Muscle layer of duodenum (tissue), 2 donors: Measurements from ENCODE around the gene GLCE.

Source experiments
- H3K27ac ChIP-seq: one replicate; pipeline ENCODE4 v1.7.0; 2013; ENCODE audit warnings: mild to moderate bottlenecking, low read length
- H3K27me3 ChIP-seq: one replicate; pipeline ENCODE4 v1.7.0; 2013; ENCODE audit warnings: low read depth, mild to moderate bottlenecking, control low read depth, low read length
- H3K36me3 ChIP-seq, 2 donors: one replicate each; pipeline ENCODE4 v1.7.0; 2013; ENCODE audit warnings: low read length in 2 of 2, control low read depth in 1 of 2, mild to moderate bottlenecking in 1 of 2; ENCODE audit not compliant: insufficient read depth in 2 of 2, control insufficient read depth in 1 of 2
- H3K4me1 ChIP-seq, 2 donors: one replicate each; pipeline ENCODE4 v1.7.0; 2013; ENCODE audit warnings: low read length in 2 of 2, mild to moderate bottlenecking in 2 of 2, control low read depth in 1 of 2, moderate library complexity in 1 of 2; ENCODE audit not compliant: insufficient read depth in 2 of 2, control insufficient read depth in 1 of 2
- H3K4me3 ChIP-seq, 2 donors: one replicate each; pipeline ENCODE4 v1.7.0; 2013; ENCODE audit warnings: low read length in 2 of 2, low read depth in 1 of 2, mild to moderate bottlenecking in 1 of 2
- H3K9me3 ChIP-seq, 2 donors: one replicate each; pipeline ENCODE4 v1.7.0; 2013; ENCODE audit warnings: low read length in 2 of 2, control low read depth in 1 of 2, mild to moderate bottlenecking in 1 of 2; ENCODE audit not compliant: control insufficient read depth in 1 of 2
- donor health status: healthy.

The GLCE gene

GRCh38 chr15:69236505-69236904 lies 76.1 kb downstream of the GLCE start:
- Histone ChIP-seq H3K36me3 (no peaks in the 10 kb centered on the region), H3K27me3 (no peaks in the 10 kb centered on the region), H3K27ac (no peak overlapping the region), H3K4me1 (no peaks in the 10 kb centered on the region), H3K9me3 (peaks cover 0 to 3% of the 10 kb centered on the region in 2 donors), H3K4me3 (no peak overlapping the region)

- Histone ChIP-seq H3K4me1 (no peaks in the 10 kb centered on the region), H3K27me3 (no peaks in the 10 kb centered on the region), H3K27ac (no peak overlapping the region), H3K4me3 (no peak overlapping the region), H3K9me3 (peaks cover 0 to 3% of the 10 kb centered on the region in 2 donors), H3K36me3 (no peaks in the 10 kb centered on the region)
Observed at GRCh38 chr15:69237718-69238117, 77.3 kb downstream of the GLCE start.

GRCh38 chr15:69244798-69245197 lies 84.4 kb downstream of the GLCE start:
- no peak overlapping the region for H3K27ac ChIP-seq
- H3K36me3 ChIP-seq: no peaks in the 10 kb centered on the region
- H3K4me3 ChIP-seq: no peak overlapping the region
- no peaks in the 10 kb centered on the region for H3K4me1 ChIP-seq
- H3K9me3 ChIP-seq: no peaks in the 10 kb centered on the region
- no peaks in the 10 kb centered on the region for H3K27me3 ChIP-seq

- Histone ChIP-seq H3K27me3 (no peaks in the 10 kb centered on the region), H3K27ac (no peak overlapping the region), H3K4me1 (no peaks in the 10 kb centered on the region), H3K4me3 (no peak overlapping the region), H3K9me3 (no peaks in the 10 kb centered on the region), H3K36me3 (peaks cover 0 to 5% of the 10 kb centered on the region in 2 donors)
Observed at GRCh38 chr15:69253156-69253555, 92.7 kb downstream of the GLCE start.

GRCh38 chr15:69265347-69265955 lies 105.0 kb downstream of the GLCE start:
- H3K36me3 ChIP-seq: peaks cover 0 to 12% of the 10 kb centered on the region in 2 donors
- H3K4me3 ChIP-seq: no peak overlapping the region
- no peaks in the 10 kb centered on the region for H3K4me1 ChIP-seq
- H3K9me3 ChIP-seq: no peaks in the 10 kb centered on the region
- no peaks in the 10 kb centered on the region for H3K27me3 ChIP-seq
- H3K27ac ChIP-seq: no peak overlapping the region

- Histone ChIP-seq H3K4me1 (no peaks in the 10 kb centered on the region), H3K36me3 (peaks cover 0 to 12% of the 10 kb centered on the region in 2 donors), H3K4me3 (no peak overlapping the region), H3K9me3 (no peaks in the 10 kb centered on the region), H3K27ac (no peak overlapping the region), H3K27me3 (no peaks in the 10 kb centered on the region)
Observed at GRCh38 chr15:69271217-69271616, 110.8 kb downstream of the GLCE start.

GRCh38 chr15:69272139-69272538 lies 111.7 kb downstream of the GLCE start:
- no peaks in the 10 kb centered on the region for H3K27me3 ChIP-seq
- H3K4me3 ChIP-seq: no peak overlapping the region
- no peaks in the 10 kb centered on the region for H3K9me3 ChIP-seq
- no peaks in the 10 kb centered on the region for H3K4me1 ChIP-seq
- peaks cover 0 to 12% of the 10 kb centered on the region in 2 donors for H3K36me3 ChIP-seq
- H3K27ac ChIP-seq: no peak overlapping the region

- Histone ChIP-seq H3K9me3 (no peaks in the 10 kb centered on the region), H3K27ac (no peak overlapping the region), H3K36me3 (peaks cover 0 to 12% of the 10 kb centered on the region in 2 donors), H3K27me3 (no peaks in the 10 kb centered on the region), H3K4me1 (no peaks in the 10 kb centered on the region), H3K4me3 (no peak overlapping the region)
Observed at GRCh38 chr15:69272891-69273290, 112.5 kb downstream of the GLCE start.

- no peak overlapping the region for H3K27ac ChIP-seq
- H3K36me3 ChIP-seq: no peaks in the 10 kb centered on the region
- H3K4me3 ChIP-seq: no peak overlapping the region
- no peaks in the 10 kb centered on the region for H3K27me3 ChIP-seq
- no peaks in the 10 kb centered on the region for H3K9me3 ChIP-seq
- H3K4me1 ChIP-seq: no peaks in the 10 kb centered on the region
Observed at GRCh38 chr15:69275074-69275670, 114.7 kb downstream of the GLCE start.

- H3K4me3 ChIP-seq: no peak overlapping the region
- no peaks in the 10 kb centered on the region for H3K9me3 ChIP-seq
- H3K4me1 ChIP-seq: no peaks in the 10 kb centered on the region
- H3K27ac ChIP-seq: no peak overlapping the region
- no peaks in the 10 kb centered on the region for H3K36me3 ChIP-seq
- H3K27me3 ChIP-seq: no peaks in the 10 kb centered on the region
Observed at GRCh38 chr15:69275933-69276560, 115.6 kb downstream of the GLCE start.

- H3K36me3 ChIP-seq: no peaks in the 10 kb centered on the region
- no peaks in the 10 kb centered on the region for H3K27me3 ChIP-seq
- H3K4me3 ChIP-seq: no peak overlapping the region
- H3K27ac ChIP-seq: no peak overlapping the region
- no peaks in the 10 kb centered on the region for H3K4me1 ChIP-seq
- H3K9me3 ChIP-seq: no peaks in the 10 kb centered on the region
Observed at GRCh38 chr15:69277316-69277715, 116.9 kb downstream of the GLCE start.
